Calu3 (cell line): ENCODE measurements around the gene ING1. TPM values are rescaled to one million over a fixed set of nuclear protein-coding genes. Genes with fewer than 3 reads are reported as not detected.
"Not testable (repeated sequence)": the region's sequence is repeated elsewhere in the genome, so short reads cannot be mapped to it uniquely, and the experiment has no call there.

Experiments used
- BruUV-seq: library from RNA; stranded (reverse); fragments of 400-500 nt; replicated peaks from 2 replicates; lab custom pipeline; 2021; lab: Mats Ljungman, UMichigan
- CTCF ChIA-PET: fragments of 300-600 bp; sonication (Branson Sonifier 250); formaldehyde crosslinking; loops from one replicate; lab custom pipeline; 2022; ENCODE audit warnings: antibody characterized with exemption; lab: Charles Lee
- DNase-seq: peaks from one replicate; pipeline ENCODE4 v3.0.0; 2022
- H3K27ac Mint-ChIP-seq: one replicate; pipeline ENCODE4 v1.8.0; 2022; ENCODE audit warnings: mixed read lengths; ENCODE audit not compliant: unreplicated experiment
- H3K27me3 Mint-ChIP-seq: one replicate; pipeline ENCODE4 v1.8.0; 2022; ENCODE audit warnings: mixed read lengths; ENCODE audit not compliant: unreplicated experiment
- H3K36me3 Mint-ChIP-seq: one replicate; pipeline ENCODE4 v1.8.0; 2022; ENCODE audit warnings: mild to moderate bottlenecking, moderate library complexity, mixed read lengths; ENCODE audit not compliant: insufficient read depth, unreplicated experiment
- H3K4me1 Mint-ChIP-seq: one replicate; pipeline ENCODE4 v1.8.0; 2022; ENCODE audit warnings: mild to moderate bottlenecking, low read depth, mixed read lengths; ENCODE audit not compliant: unreplicated experiment
- H3K4me3 Mint-ChIP-seq: one replicate; pipeline ENCODE4 v1.8.0; 2022; ENCODE audit warnings: mild to moderate bottlenecking, low read depth, moderate library complexity, mixed read lengths; ENCODE audit not compliant: unreplicated experiment
- H3K9me3 Mint-ChIP-seq: one replicate; pipeline ENCODE4 v1.8.0; 2022; ENCODE audit warnings: low read depth, mixed read lengths; ENCODE audit not compliant: unreplicated experiment
- CTCF ChIP-seq: fragments of 200-600 bp; IDR thresholded peaks from one replicate; pipeline ENCODE4 v1.8.0; 2022; ENCODE audit warnings: antibody characterized with exemption; ENCODE audit not compliant: unreplicated experiment
- intact Hi-C: fragments of 100-400 bp; cut with micrococcal nuclease; formaldehyde crosslinking; loops from one replicate; pipeline ENCODE4 v1.10.0; 2022; ENCODE audit not compliant: unreplicated experiment
- total RNA-seq: library from RNA; stranded (reverse); gene quantifications from 2 replicates; pipeline ENCODE4 v1.2.3, GENCODE V29; 2022

Gene ING1
- total RNA-seq, 1 experiment from 2014 or later: 8.4 TPM

GRCh38 chr13:110687736-110688135, 25.8 kb upstream of the ING1 start:
- DNase-seq: no peak
- no peak for TF ChIP-seq CTCF
- intact Hi-C loops: no loop called here
- H3K27ac Mint-ChIP-seq: no peak overlapping the region
- no peaks in the 10 kb centered on the region for H3K4me1 Mint-ChIP-seq
- H3K9me3 Mint-ChIP-seq: no peaks in the 10 kb centered on the region
- H3K36me3 Mint-ChIP-seq: peaks cover 4% of the 10 kb centered on the region
- CTCF ChIA-PET: no interaction called here
- no peaks in the 10 kb centered on the region for H3K27me3 Mint-ChIP-seq
- H3K4me3 Mint-ChIP-seq: no peak overlapping the region
- no TSS peak for BruUV-seq

- no peaks in the 10 kb centered on the region for H3K9me3 Mint-ChIP-seq
- intact Hi-C loops: no loop called here
- peaks cover 4% of the 10 kb centered on the region for H3K36me3 Mint-ChIP-seq
- H3K4me1 Mint-ChIP-seq: no peaks in the 10 kb centered on the region
- no peak overlapping the region for H3K4me3 Mint-ChIP-seq
- CTCF ChIA-PET: no interaction called here
- DNase-seq: no peak
- no TSS peak for BruUV-seq
- no peak overlapping the region for H3K27ac Mint-ChIP-seq
- TF ChIP-seq CTCF: no peak
- H3K27me3 Mint-ChIP-seq: no peaks in the 10 kb centered on the region
Measured at GRCh38 chr13:110689041-110689440, 24.5 kb upstream of the ING1 start.

DNA sequence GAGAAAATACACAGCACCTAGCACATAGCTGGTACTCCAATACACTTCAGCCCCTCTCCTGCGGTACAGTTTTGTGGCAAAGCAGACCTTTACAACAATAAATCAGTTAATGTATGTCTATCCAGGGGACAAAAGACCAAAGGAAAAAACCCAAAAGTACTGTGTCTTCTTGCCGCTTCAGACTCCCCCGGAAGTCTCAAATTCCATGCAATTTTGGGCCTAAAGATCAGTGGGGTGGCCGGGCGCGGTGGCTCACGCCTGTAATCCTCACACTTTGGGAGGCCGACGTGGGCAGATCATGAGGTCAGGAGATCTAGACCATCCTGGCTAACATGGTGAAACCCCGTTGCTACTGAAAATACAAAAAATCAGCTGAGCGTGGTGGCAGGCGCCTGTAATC, 23.8 kb upstream of the ING1 start:
- Mint-ChIP-seq H3K27ac (no peak overlapping the region), H3K27me3 (no peaks in the 10 kb centered on the region), H3K36me3 (peaks cover 4% of the 10 kb centered on the region), H3K4me1 (no peaks in the 10 kb centered on the region), H3K4me3 (no peak overlapping the region), H3K9me3 (no peaks in the 10 kb centered on the region)
- intact Hi-C loops: no loop called here
- DNase-seq: no peak
- TF ChIP-seq CTCF: no peak
- CTCF ChIA-PET: no interaction called here
- BruUV-seq: no TSS peak

DNA sequence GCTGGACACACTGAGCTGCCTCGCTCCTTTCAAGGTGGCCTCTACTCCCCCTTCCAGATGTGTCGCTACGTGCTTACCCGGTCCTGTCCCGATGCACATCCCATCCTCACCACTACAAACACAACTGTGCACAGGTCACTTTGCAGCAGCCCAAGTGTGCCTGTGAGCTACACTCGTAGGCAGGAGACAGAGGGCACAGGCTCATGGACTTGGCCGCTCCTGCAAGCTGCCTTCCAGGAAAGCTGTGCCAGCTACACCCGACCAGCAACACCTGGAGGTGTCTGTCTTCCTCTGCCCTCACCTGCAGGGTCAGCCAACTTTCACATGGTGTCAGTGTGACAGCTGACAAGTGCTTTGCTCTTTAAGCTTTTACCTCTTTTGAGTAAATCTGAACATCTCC, 23.0 kb upstream of the ING1 start:
- no peak overlapping the region for H3K4me3 Mint-ChIP-seq
- no peak for TF ChIP-seq CTCF
- peaks cover 4% of the 10 kb centered on the region for H3K36me3 Mint-ChIP-seq
- H3K9me3 Mint-ChIP-seq: no peaks in the 10 kb centered on the region
- no peak overlapping the region for H3K27ac Mint-ChIP-seq
- intact Hi-C loops: no loop called here
- DNase-seq: no peak
- BruUV-seq: no TSS peak
- H3K4me1 Mint-ChIP-seq: no peaks in the 10 kb centered on the region
- CTCF ChIA-PET: no interaction called here
- H3K27me3 Mint-ChIP-seq: no peaks in the 10 kb centered on the region

- intact Hi-C loops, H3K4me3 Mint-ChIP-seq, CTCF ChIA-PET, H3K27ac Mint-ChIP-seq, H3K27me3 Mint-ChIP-seq, H3K36me3 Mint-ChIP-seq, H3K9me3 Mint-ChIP-seq, BruUV-seq, H3K4me1 Mint-ChIP-seq, DNase-seq: not testable (repeated sequence)
Measured at GRCh38 chr13:110695774-110696173, 17.7 kb upstream of the ING1 start.
